Measurements from ENCODE around the gene PHKB.

Gene PHKB

DNA sequence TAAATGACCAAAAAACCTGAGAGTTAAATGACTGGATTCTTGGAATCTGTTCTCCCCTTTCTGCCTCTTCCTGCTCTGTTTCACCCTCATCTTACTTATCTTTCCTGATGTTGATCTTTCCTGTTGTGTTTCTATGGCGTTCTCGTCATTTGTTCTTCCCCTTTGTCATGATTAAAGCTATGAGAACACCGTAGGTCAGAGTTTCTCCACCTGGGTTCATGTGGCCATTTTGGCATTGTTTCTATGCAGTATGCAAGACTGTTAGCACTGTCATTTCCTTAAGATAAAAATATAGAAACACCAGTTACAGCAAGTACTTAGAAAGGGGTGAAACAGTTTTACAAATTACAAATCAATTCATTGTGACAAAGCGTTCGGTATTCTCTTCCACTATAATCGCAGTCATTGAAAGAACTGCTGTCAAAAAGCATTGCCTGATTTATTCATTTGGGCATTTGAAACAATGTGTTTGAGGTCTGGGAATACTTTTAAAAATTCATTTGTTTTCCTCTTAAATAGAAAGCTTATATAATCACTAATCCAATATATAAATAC, 166.0 kb downstream of the PHKB start:
- TF ChIP-seq CTCF (IDR thresholded peaks at IDR 0.05; ENCODE audit: extremely low read depth, insufficient read depth, missing control alignments): no peak
- in situ Hi-C loops (cut with MboI; ENCODE audit: low pct_unique_long_range_greater_than_20kb, low sequenced_read_pairs, unreplicated experiment): no loop called here
- no peak for DNase-seq (ENCODE audit: low spot score)

GRCh38 chr16:47627721-47628120, 166.6 kb downstream of the PHKB start:
- no peak for DNase-seq (ENCODE audit: low spot score)
- in situ Hi-C loops (cut with MboI; ENCODE audit: low pct_unique_long_range_greater_than_20kb, low sequenced_read_pairs, unreplicated experiment): no loop called here
- TF ChIP-seq CTCF (IDR thresholded peaks at IDR 0.05; ENCODE audit: extremely low read depth, insufficient read depth, missing control alignments): no peak

GRCh38 chr16:47631131-47631530, 170.0 kb downstream of the PHKB start:
- DNase-seq (ENCODE audit: low spot score): no peak
- no peak for TF ChIP-seq CTCF (IDR thresholded peaks at IDR 0.05; ENCODE audit: extremely low read depth, insufficient read depth, missing control alignments)
- in situ Hi-C loops (cut with MboI; ENCODE audit: low pct_unique_long_range_greater_than_20kb, low sequenced_read_pairs, unreplicated experiment): no loop called here

DNA sequence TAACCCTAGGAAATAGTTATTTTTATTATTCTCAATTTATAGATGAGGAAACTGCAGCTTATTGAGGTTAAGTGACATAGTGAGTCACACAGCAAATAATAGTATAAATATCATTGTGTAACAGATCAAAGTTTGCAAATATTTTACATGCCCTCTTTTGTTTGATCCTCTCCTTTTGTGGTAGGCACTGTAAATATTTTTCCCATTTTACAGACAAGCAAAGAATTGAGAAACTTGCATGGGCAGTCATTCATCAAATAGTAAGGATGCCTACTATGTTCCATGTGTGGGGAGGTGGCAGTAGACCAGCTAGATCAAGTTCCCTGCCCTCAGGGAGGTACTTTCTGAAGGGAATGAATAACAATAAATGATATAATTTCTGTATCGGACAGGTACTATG, 173.0 kb downstream of the PHKB start:
- DNase-seq (ENCODE audit: low spot score): no peak
- no peak for TF ChIP-seq CTCF (IDR thresholded peaks at IDR 0.05; ENCODE audit: extremely low read depth, insufficient read depth, missing control alignments)
- in situ Hi-C loops (cut with MboI; ENCODE audit: low pct_unique_long_range_greater_than_20kb, low sequenced_read_pairs, unreplicated experiment): no loop called here

DNA sequence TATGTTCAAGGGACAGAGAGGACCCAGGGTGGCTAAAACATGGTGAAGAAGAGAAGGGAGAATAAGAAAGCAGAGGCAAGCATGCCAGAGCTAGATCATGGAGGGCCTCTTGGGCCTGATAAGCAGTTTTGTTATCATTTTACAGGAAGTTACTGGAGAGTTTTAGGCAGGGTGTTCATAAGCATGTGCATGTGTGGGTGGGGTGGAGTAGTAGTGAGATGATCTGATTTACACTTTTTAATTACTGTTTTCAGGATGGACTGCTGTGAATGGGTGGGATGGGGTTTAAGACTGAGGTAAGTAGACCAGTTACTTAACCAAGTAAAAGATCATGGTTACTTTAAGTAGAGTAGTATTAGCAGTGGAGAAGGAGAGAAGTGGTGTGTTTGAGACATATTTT, 173.6 kb downstream of the PHKB start:
- TF ChIP-seq CTCF (IDR thresholded peaks at IDR 0.05; ENCODE audit: extremely low read depth, insufficient read depth, missing control alignments): no peak
- DNase-seq (ENCODE audit: low spot score): no peak
- in situ Hi-C loops (cut with MboI; ENCODE audit: low pct_unique_long_range_greater_than_20kb, low sequenced_read_pairs, unreplicated experiment): no loop called here

DNA sequence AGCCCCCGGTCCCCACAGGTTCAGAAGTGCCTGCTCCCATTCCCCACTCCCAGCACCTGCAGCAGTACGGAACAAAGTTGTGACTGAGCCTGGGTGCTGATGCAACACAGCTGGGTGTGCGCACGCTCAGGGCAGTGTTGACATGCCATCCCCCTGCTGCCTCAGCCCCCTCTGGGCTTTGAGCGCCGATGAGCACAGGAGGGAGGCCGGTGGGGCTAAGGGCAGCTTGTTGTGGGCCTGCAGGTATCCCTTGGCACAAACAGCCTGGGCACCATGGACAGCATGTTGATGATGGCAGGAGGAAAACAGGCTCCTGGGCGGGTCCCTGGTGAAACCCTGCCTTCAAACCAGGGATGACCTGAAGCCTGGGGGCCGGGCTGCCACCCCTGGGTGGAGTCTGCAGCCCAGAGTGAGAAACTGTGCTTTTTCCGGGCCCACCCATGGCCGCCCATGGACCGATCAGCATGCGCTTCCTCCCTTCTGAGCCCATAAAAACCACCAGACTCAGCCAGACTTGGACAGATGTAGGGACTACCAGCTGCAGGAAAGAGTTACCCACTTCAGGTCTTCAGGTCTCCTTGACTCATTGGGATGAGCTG, 175.5 kb downstream of the PHKB start:
- no peak for TF ChIP-seq CTCF (IDR thresholded peaks at IDR 0.05; ENCODE audit: extremely low read depth, insufficient read depth, missing control alignments)
- DNase-seq (ENCODE audit: low spot score): no peak
- in situ Hi-C loops (cut with MboI; ENCODE audit: low pct_unique_long_range_greater_than_20kb, low sequenced_read_pairs, unreplicated experiment): no loop called here

Data from GM13977 (cell line).